ENCODE data around the gene SSR1.

DNA sequence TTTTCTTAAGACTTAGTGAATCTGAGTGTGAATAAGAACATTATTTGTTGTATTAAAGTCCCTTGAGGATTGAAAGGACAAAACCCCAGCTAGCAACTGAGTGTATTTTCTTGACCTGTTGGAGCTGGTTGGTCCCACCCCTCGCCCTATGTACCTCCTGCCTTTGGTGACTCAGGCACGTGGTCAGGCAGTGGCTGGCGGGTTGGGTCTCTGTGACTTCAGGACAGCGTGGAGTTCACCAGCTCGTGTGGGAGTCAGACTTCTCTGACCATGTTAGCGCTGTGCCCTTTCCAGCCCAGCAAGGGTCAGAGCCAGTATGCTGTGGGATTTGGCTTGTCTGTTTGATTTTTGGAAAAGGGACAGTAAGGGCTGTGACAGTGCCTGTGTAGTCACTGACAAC lies 93.7 kb downstream of the SSR1 start:
- TF ChIP-seq, protein P1, sequence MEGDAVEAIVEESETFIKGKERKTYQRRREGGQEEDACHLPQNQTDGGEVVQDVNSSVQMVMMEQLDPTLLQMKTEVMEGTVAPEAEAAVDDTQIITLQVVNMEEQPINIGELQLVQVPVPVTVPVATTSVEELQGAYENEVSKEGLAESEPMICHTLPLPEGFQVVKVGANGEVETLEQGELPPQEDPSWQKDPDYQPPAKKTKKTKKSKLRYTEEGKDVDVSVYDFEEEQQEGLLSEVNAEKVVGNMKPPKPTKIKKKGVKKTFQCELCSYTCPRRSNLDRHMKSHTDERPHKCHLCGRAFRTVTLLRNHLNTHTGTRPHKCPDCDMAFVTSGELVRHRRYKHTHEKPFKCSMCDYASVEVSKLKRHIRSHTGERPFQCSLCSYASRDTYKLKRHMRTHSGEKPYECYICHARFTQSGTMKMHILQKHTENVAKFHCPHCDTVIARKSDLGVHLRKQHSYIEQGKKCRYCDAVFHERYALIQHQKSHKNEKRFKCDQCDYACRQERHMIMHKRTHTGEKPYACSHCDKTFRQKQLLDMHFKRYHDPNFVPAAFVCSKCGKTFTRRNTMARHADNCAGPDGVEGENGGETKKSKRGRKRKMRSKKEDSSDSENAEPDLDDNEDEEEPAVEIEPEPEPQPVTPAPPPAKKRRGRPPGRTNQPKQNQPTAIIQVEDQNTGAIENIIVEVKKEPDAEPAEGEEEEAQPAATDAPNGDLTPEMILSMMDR (conservative IDR thresholded peaks at IDR 0.05; ENCODE audit: low read length) = no peak
- TF ChIP-seq EZH2phosphoT487 (IDR thresholded peaks at IDR 0.05; ENCODE audit: borderline replicate concordance) = no peak

Measured in Loucy (cell line).